Measurements from ENCODE around the gene MBNL1.

- TF ChIP-seq CTCF (IDR thresholded peaks at IDR 0.05) (no peak), POLR2AphosphoS5 (IDR thresholded peaks at IDR 0.05) (no peak), POLR2A (IDR thresholded peaks at IDR 0.05) (no peak), EP300 (IDR thresholded peaks at IDR 0.05) (no peak)
These were observed 16.2 kb downstream of the MBNL1 start for GRCh38 chr3:152284906-152285305.
